ENCODE measurements around the gene LUZP1. TPM values are rescaled to one million over a fixed set of nuclear protein-coding genes. Genes with fewer than 3 reads are reported as not detected.
"Not testable (repeated sequence)": the region's sequence is repeated elsewhere in the genome, so short reads cannot be mapped to it uniquely, and the experiment has no call there.

The LUZP1 gene
- total RNA-seq, result 10 to 100 TPM; 43.7 to 57.8 TPM
- long read RNA-seq, transcript LUZP1-204 (4 exons, 1,190 nt), result major isoform, 6 of 18 reads
- long read RNA-seq, partial matches to known transcripts, result 8 of 18 reads
- long read RNA-seq, other reads (novel, unspliced or antisense), result 4 of 18 reads

- intact Hi-C loops (cut with DNase I, micrococcal nuclease), result no loop called here
Measured at GRCh38 chr1:23168445-23169194, at the start of gene LUZP1. TSS of gene LUZP1 (minus strand) at chr1:23168856.

GRCh38 chr1:23217421-23218115, 48.9 kb upstream of the LUZP1 start, which contains the start of gene HTR1D:
TSS of gene HTR1D (minus strand) at chr1:23217502. CDS start at chr1:23194219, 23,283 bp downstream.
- DNase-seq (peak in 1 of 2 donors; percentile 35), ATAC-seq (peak; percentile 75)
- intact Hi-C loops (cut with DNase I, micrococcal nuclease), result no loop called here

More at GRCh38 chr1:23168445-23169194, at the start of gene LUZP1:
- ATAC-seq (peak; percentile 80), DNase-seq (peak; percentile 83 to 92)

- ATAC-seq (peak; percentile 74), DNase-seq (peak in 1 of 2 donors; percentile 31)
- intact Hi-C loops (cut with DNase I, micrococcal nuclease), result no loop called here
Measured at GRCh38 chr1:23216771-23217420, 48.2 kb upstream of the LUZP1 start.

GRCh38 chr1:23215751-23216449, 47.2 kb upstream of the LUZP1 start:
- DNase-seq, result no peak
- no peak for ATAC-seq
- intact Hi-C loops (cut with DNase I, micrococcal nuclease), result no loop called here

GRCh38 chr1:23215291-23215690, 46.6 kb upstream of the LUZP1 start:
- ATAC-seq, result no peak
- no peak for DNase-seq
- intact Hi-C loops (cut with DNase I, micrococcal nuclease), result no loop called here

GRCh38 chr1:23214640-23215039, 46.0 kb upstream of the LUZP1 start:
- ATAC-seq, result no peak
- intact Hi-C loops (cut with DNase I, micrococcal nuclease), result no loop called here

GRCh38 chr1:23211955-23212354, 43.3 kb upstream of the LUZP1 start:
- intact Hi-C loops (cut with DNase I, micrococcal nuclease), result no loop called here
- DNase-seq (no peak), ATAC-seq (peak; percentile 48)

More at GRCh38 chr1:23214640-23215039, 46.0 kb upstream of the LUZP1 start:
- DNase-seq, result no peak

- ATAC-seq, result no peak
Measured at GRCh38 chr1:23210963-23211362, 42.3 kb upstream of the LUZP1 start.

GRCh38 chr1:23210351-23210785, 41.7 kb upstream of the LUZP1 start:
- ATAC-seq, result no peak
- intact Hi-C loops (cut with DNase I, micrococcal nuclease), result no loop called here

More at GRCh38 chr1:23210963-23211362, 42.3 kb upstream of the LUZP1 start:
- DNase-seq, result no peak
- intact Hi-C loops (cut with DNase I, micrococcal nuclease), result no loop called here

GRCh38 chr1:23209770-23210169, 41.1 kb upstream of the LUZP1 start:
- intact Hi-C loops (cut with DNase I, micrococcal nuclease), result no loop called here
- ATAC-seq (no peak), DNase-seq (no peak)

More at GRCh38 chr1:23210351-23210785, 41.7 kb upstream of the LUZP1 start:
- no peak for DNase-seq

- DNase-seq (no peak), ATAC-seq (no peak)
Measured at GRCh38 chr1:23208527-23208926, 39.9 kb upstream of the LUZP1 start.

GRCh38 chr1:23207733-23208132, 39.1 kb upstream of the LUZP1 start:
- DNase-seq; intact Hi-C loops (cut with DNase I, micrococcal nuclease); ATAC-seq: not testable (repeated sequence)

More at GRCh38 chr1:23208527-23208926, 39.9 kb upstream of the LUZP1 start:
- intact Hi-C loops (cut with DNase I, micrococcal nuclease), result no loop called here

- intact Hi-C loops (cut with DNase I, micrococcal nuclease), result no loop called here
- DNase-seq (no peak), ATAC-seq (no peak)
Measured at GRCh38 chr1:23202263-23202749, 33.6 kb upstream of the LUZP1 start.

- ATAC-seq, result no peak
- intact Hi-C loops (cut with DNase I, micrococcal nuclease), result no loop called here
- no peak for DNase-seq
Measured at GRCh38 chr1:23200883-23201282, 32.2 kb upstream of the LUZP1 start.

GRCh38 chr1:23198373-23198772, 29.7 kb upstream of the LUZP1 start:
- intact Hi-C loops (cut with DNase I, micrococcal nuclease), result no loop called here
- ATAC-seq (no peak), DNase-seq (no peak)

- no peak for ATAC-seq
- DNase-seq, result no peak
- intact Hi-C loops (cut with DNase I, micrococcal nuclease), result no loop called here
Measured at GRCh38 chr1:23196627-23197328, 28.1 kb upstream of the LUZP1 start.

GRCh38 chr1:23194119-23194984, 25.7 kb upstream of the LUZP1 start:
- DNase-seq (no peak), ATAC-seq (no peak)
- intact Hi-C loops (cut with DNase I, micrococcal nuclease), result no loop called here

All from left colon (tissue), 2 donors.